K562 (cell line): ENCODE measurements around the gene KRT35. TPM values are rescaled to one million over a fixed set of nuclear protein-coding genes. Genes with fewer than 3 reads are reported as not detected.

Experiments
- ASH1L ChIP-seq: fragments of 450-650 bp; IDR thresholded peaks from 2 replicates; pipeline ENCODE4 v1.6.1; 2018; ENCODE audit warnings: borderline replicate concordance, mild to moderate bottlenecking, low read depth; ENCODE audit not compliant: partially characterized antibody
- ATF7 ChIP-seq: fragments of 450-650 bp; IDR thresholded peaks from 2 replicates; pipeline ENCODE4 v1.7.1; 2014; ENCODE audit warnings: mild to moderate bottlenecking, moderate library complexity
- CHD4 ChIP-seq: fragments of 200-600 bp; sonication (generic); IDR thresholded peaks from 3 replicates; pipeline ENCODE4 v1.6.1; 2012; ENCODE audit warnings: low read depth, mild to moderate bottlenecking, mixed read lengths, low read length, inconsistent platforms; ENCODE audit not compliant: insufficient read depth, insufficient replicate concordance, poor library complexity, severe bottlenecking
- DEAF1 ChIP-seq: fragments of 450-650 bp; formaldehyde crosslinking; IDR thresholded peaks from 2 replicates; pipeline ENCODE4 v1.4.0; 2020; ENCODE audit warnings: mild to moderate bottlenecking, moderate library complexity
- EZH2 ChIP-seq: IDR thresholded peaks from 2 replicates; pipeline ENCODE4 v1.6.1; 2012; ENCODE audit warnings: low read depth, mild to moderate bottlenecking, inconsistent platforms, low read length, borderline replicate concordance
- FOXK2 ChIP-seq, 2 experiments: fragments of 450-650 bp; IDR thresholded peaks in 1 of 2; conservative IDR thresholded peaks in 1 of 2; 2 replicates each; pipeline ENCODE4 v1.6.1; 2016; ENCODE audit warnings: low read depth in 2 of 2, mild to moderate bottlenecking in 1 of 2
- GTF2A2 ChIP-seq: IDR thresholded peaks from 2 replicates; pipeline ENCODE4 v1.6.1; 2016; ENCODE audit warnings: mild to moderate bottlenecking, missing genetic modification characterization, missing compliant biosample characterization
- KHSRP ChIP-seq: fragments of 450-650 bp; IDR thresholded peaks from 2 replicates; pipeline ENCODE4 v1.6.1; 2017
- MAZ ChIP-seq, 2 experiments: fragments of 450-650 bp in 1 of 2; sonication (generic) in 1 of 2; formaldehyde crosslinking; IDR thresholded peaks in 1 of 2; conservative IDR thresholded peaks in 1 of 2; 2 replicates each; pipeline versions ENCODE4 v1.4.0 to v1.5.0; 2020; ENCODE audit warnings: mild to moderate bottlenecking in 1 of 2, missing genetic modification reagents in 1 of 2
- PTRF ChIP-seq: fragments of 450-650 bp; IDR thresholded peaks from 2 replicates; pipeline ENCODE4 v1.6.1; 2016; ENCODE audit warnings: mild to moderate bottlenecking, missing genetic modification characterization, missing compliant biosample characterization
- RAD51 ChIP-seq: fragments of 450-650 bp; IDR thresholded peaks from 2 replicates; pipeline ENCODE4 v1.7.1; 2016; ENCODE audit warnings: low read depth, mild to moderate bottlenecking, borderline replicate concordance
- ZKSCAN1 ChIP-seq: fragments of 150-350 bp; IDR thresholded peaks from 2 replicates; pipeline ENCODE4 v1.6.1; 2016; ENCODE audit warnings: low read depth, low read length
- ZNF217 ChIP-seq: sonication (generic); formaldehyde crosslinking; IDR thresholded peaks from 2 replicates; pipeline ENCODE4 v1.8.0; 2022; ENCODE audit warnings: mild to moderate bottlenecking, missing genetic modification reagents
- ZNF311 ChIP-seq: fragments of 250-450 bp; sonication (Bioruptor Pico); IDR thresholded peaks from 2 replicates; pipeline ENCODE4 v1.4.0; 2020; ENCODE audit warnings: mild to moderate bottlenecking, moderate library complexity
- polyA plus RNA-seq, 8 experiments: library from polyadenylated mRNA; depleted of rRNA in 4 of 8; stranded (reverse) in 5 of 8; unstranded in 3 of 8; fragments of >200 nt; fragmentation: Nextera tagmentation in 2 of 8; fragmentation: Illumina TruSeq in 1 of 8; extraction: Ambion mirVana in 2 of 8; extraction: Trizol in 1 of 8; gene quantifications; 2 replicates each; pipeline versions ENCODE4 v1.2.1 to v1.2.3, GENCODE V29; 2011 to 2014; ENCODE audit warnings: inconsistent platforms in 1 of 8, missing spikeins in 1 of 8
- total RNA-seq, 7 experiments: library from RNA; depleted of rRNA in 6 of 7; stranded (reverse); fragments of >200 nt in 6 of 7; fragmentation: Illumina TruSeq in 2 of 7; extraction: Trizol in 2 of 7; gene quantifications; 2 replicates each; pipeline versions ENCODE4 v1.2.1 to v1.2.3, GENCODE V29; 2011 to 2021; ENCODE audit warnings: low replicate concordance in 1 of 7
- TF ChIP-seq, protein P1 (sequence below): sonication (generic); formaldehyde crosslinking; IDR thresholded peaks from 2 replicates; pipeline ENCODE4 v1.8.0; 2023; ENCODE audit warnings: missing genetic modification reagents, mild to moderate bottlenecking, borderline replicate concordance
- TF ChIP-seq, protein P2 (sequence below): sonication (generic); formaldehyde crosslinking; IDR thresholded peaks from 2 replicates; pipeline ENCODE4 v1.8.1; 2023; ENCODE audit warnings: mild to moderate bottlenecking, missing genetic modification reagents, moderate library complexity
- TF ChIP-seq, protein P3 (sequence below): fragments of 450-650 bp; IDR thresholded peaks from 2 replicates; pipeline ENCODE4 v1.6.1; 2017; ENCODE audit warnings: mild to moderate bottlenecking, moderate library complexity

The KRT35 gene
- total and polyA plus RNA-seq, 9 of the 15 experiments (the other 6 are each of a cell fraction or from before 2014, with no cell fraction given) = not detected

DNA sequence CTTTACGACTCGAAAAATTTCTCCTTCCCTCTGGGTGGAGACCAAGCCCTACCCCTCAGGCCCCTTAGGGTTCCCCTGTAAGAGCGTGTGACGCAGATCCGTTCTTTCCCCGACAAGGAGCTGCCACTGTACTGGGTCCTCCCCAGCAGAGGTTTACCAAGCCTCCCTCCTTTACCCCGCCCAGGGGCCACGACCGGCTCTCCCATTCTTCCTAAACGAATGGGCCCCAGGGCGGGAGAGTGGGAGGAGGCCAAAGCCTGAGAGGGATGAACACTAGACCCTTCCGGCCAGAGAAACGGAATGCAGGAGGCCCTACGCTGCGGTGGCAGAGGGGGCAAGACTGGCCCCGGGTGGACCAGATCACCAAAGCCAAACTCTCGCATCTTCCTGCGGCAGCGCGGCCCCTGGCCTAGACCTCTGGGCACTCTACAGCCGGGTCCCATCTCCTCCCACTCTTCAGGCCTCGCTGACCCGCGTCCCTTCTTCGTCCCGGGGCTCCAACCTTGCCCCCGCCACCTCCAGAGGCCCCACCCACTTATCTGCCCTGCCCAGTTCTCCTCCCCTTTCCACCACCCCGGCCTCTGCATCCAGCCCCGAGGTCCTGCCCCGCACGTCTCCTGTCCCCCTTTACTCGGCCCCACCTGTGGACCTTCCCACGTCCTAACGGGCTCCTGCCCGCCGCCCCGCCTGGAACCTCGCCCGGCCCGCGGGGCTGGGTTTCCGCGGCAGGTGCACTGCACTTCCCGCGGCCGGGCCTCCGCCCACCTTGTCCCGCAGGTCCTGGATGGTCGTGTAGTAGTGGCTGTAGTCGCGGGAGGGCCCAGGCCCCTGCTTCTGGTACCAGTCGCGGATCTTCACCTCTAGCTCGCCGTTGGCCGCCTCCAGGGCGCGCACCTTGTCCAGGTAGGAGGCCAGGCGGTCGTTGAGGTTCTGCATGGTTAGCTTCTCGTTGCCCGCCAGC, 46.4 kb upstream of the KRT35 start (continued):
- TF ChIP-seq DEAF1 (CRISPR knock-in tag) (no peak), FOXK2 (conservative IDR thresholded peaks at IDR 0.05 in 1 of 2, IDR thresholded peaks at IDR 0.05 in 1 of 2; ENCODE audit: low read depth in 2 of 2) (no peak), ZKSCAN1 (no peak), MAZ (CRISPR knock-in tag; conservative IDR thresholded peaks at IDR 0.05 in 1 of 2, IDR thresholded peaks at IDR 0.05 in 1 of 2) (peak; percentile 47 to 74; a peak in 3 of 4 replicates), ZNF311 (CRISPR knock-in tag) (no peak), EZH2 (no peak), RAD51 (no peak), PTRF (tag) (no peak), GTF2A2 (no peak), ATF7 (no peak), KHSRP (no peak), ASH1L (no peak), ZNF217 (CRISPR knock-in tag) (no peak), CHD4 (no peak)
- TF ChIP-seq, protein P1, sequence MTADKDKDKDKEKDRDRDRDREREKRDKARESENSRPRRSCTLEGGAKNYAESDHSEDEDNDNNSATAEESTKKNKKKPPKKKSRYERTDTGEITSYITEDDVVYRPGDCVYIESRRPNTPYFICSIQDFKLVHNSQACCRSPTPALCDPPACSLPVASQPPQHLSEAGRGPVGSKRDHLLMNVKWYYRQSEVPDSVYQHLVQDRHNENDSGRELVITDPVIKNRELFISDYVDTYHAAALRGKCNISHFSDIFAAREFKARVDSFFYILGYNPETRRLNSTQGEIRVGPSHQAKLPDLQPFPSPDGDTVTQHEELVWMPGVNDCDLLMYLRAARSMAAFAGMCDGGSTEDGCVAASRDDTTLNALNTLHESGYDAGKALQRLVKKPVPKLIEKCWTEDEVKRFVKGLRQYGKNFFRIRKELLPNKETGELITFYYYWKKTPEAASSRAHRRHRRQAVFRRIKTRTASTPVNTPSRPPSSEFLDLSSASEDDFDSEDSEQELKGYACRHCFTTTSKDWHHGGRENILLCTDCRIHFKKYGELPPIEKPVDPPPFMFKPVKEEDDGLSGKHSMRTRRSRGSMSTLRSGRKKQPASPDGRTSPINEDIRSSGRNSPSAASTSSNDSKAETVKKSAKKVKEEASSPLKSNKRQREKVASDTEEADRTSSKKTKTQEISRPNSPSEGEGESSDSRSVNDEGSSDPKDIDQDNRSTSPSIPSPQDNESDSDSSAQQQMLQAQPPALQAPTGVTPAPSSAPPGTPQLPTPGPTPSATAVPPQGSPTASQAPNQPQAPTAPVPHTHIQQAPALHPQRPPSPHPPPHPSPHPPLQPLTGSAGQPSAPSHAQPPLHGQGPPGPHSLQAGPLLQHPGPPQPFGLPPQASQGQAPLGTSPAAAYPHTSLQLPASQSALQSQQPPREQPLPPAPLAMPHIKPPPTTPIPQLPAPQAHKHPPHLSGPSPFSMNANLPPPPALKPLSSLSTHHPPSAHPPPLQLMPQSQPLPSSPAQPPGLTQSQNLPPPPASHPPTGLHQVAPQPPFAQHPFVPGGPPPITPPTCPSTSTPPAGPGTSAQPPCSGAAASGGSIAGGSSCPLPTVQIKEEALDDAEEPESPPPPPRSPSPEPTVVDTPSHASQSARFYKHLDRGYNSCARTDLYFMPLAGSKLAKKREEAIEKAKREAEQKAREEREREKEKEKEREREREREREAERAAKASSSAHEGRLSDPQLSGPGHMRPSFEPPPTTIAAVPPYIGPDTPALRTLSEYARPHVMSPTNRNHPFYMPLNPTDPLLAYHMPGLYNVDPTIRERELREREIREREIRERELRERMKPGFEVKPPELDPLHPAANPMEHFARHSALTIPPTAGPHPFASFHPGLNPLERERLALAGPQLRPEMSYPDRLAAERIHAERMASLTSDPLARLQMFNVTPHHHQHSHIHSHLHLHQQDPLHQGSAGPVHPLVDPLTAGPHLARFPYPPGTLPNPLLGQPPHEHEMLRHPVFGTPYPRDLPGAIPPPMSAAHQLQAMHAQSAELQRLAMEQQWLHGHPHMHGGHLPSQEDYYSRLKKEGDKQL (CRISPR knock-in tag) = no peak
- TF ChIP-seq, protein P2, sequence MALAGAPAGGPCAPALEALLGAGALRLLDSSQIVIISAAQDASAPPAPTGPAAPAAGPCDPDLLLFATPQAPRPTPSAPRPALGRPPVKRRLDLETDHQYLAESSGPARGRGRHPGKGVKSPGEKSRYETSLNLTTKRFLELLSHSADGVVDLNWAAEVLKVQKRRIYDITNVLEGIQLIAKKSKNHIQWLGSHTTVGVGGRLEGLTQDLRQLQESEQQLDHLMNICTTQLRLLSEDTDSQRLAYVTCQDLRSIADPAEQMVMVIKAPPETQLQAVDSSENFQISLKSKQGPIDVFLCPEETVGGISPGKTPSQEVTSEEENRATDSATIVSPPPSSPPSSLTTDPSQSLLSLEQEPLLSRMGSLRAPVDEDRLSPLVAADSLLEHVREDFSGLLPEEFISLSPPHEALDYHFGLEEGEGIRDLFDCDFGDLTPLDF (CRISPR knock-in tag) = 0 out of 2 replicates have a peak, but pooled peaks have one; percentile 55
- TF ChIP-seq, protein P3, sequence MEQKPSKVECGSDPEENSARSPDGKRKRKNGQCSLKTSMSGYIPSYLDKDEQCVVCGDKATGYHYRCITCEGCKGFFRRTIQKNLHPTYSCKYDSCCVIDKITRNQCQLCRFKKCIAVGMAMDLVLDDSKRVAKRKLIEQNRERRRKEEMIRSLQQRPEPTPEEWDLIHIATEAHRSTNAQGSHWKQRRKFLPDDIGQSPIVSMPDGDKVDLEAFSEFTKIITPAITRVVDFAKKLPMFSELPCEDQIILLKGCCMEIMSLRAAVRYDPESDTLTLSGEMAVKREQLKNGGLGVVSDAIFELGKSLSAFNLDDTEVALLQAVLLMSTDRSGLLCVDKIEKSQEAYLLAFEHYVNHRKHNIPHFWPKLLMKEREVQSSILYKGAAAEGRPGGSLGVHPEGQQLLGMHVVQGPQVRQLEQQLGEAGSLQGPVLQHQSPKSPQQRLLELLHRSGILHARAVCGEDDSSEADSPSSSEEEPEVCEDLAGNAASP = no peak
